K562 (cell line): ENCODE results near the gene SLC16A4. TPM values are rescaled to one million over a fixed set of nuclear protein-coding genes. Genes with fewer than 3 reads are reported as not detected.

Experiments used
- ATAC-seq: fragments of 200-7000 bp; cut with Tn5 transposase; 3 replicates; pipeline ENCODE4 v1.9.1; 2020; ENCODE audit warnings: moderate library complexity
- BruUV-seq: library from RNA; stranded (reverse); fragments of 400-500 nt; replicated peaks from 2 replicates; lab custom pipeline; 2021; lab: Mats Ljungman, UMichigan
- CTCF ChIA-PET: fragments of 300-600 bp; formaldehyde crosslinking; extraction: SDS; loops from one replicate; lab custom pipeline; 2021; ENCODE audit warnings: low intra/inter-chr PET ratio; lab: Yijun Ruan, JAX
- POLR2A ChIA-PET: fragments of 300-600, 350-650 bp; sonication (Branson Sonifier 250); formaldehyde crosslinking; extraction: SDS; loops from one replicate; lab custom pipeline; 2021; ENCODE audit warnings: antibody characterized with exemption, inconsistent platforms; lab: Yijun Ruan, JAX
- DNase-seq, 4 experiments: peaks; one replicate each; pipeline versions ENCODE4 v3.0.0 to v3.0.0-alpha.2; 2011 to 2018; ENCODE audit warnings: low spot score in 3 of 4, mixed read lengths in 3 of 4; ENCODE audit errors: extremely low read depth in 1 of 4
- FAIRE-seq: peaks from 2 replicates; lab custom pipeline; 2011; peaks lifted over from hg19 to GRCh38; lab: Jason Lieb, UNC
- H2AFZ ChIP-seq: 2 replicates; pipeline ENCODE4 v1.6.0; 2011; ENCODE audit warnings: low read depth, low read length, control low read depth, inconsistent platforms
- H3K27ac ChIP-seq: fragments of 200-600 bp; 3 replicates; pipeline ENCODE4 v1.8.0; 2011; ENCODE audit warnings: low read depth, mild to moderate bottlenecking, control low read depth, inconsistent platforms, low read length, moderate library complexity, mixed read lengths; ENCODE audit errors: extremely low read depth
- H3K27me3 ChIP-seq, 2 experiments: fragments of 300-600 bp in 1 of 2; 2 replicates in 1 of 2; 3 replicates in 1 of 2; pipeline versions ENCODE4 v1.6.0 to v1.8.0; 2011; ENCODE audit warnings: inconsistent platforms in 2 of 2, low read length in 2 of 2, mild to moderate bottlenecking in 1 of 2, mixed read lengths in 1 of 2, moderate library complexity in 1 of 2; ENCODE audit not compliant: control insufficient read depth in 2 of 2, insufficient read depth in 2 of 2
- H3K36me3 ChIP-seq: fragments of 300-600 bp; 3 replicates; pipeline ENCODE4 v1.8.0; 2011; ENCODE audit warnings: mild to moderate bottlenecking, low read length, inconsistent platforms; ENCODE audit not compliant: control insufficient read depth, insufficient read depth
- H3K4me1 ChIP-seq, 2 experiments: fragments of 200-600 bp in 1 of 2; replicated peaks in 1 of 2; 2 replicates in 1 of 2; 3 replicates in 1 of 2; pipeline versions ENCODE4 v1.5.1 to v1.8.0; 2011; ENCODE audit warnings: inconsistent platforms in 2 of 2, low read length in 2 of 2, mild to moderate bottlenecking in 1 of 2, mixed read lengths in 1 of 2, moderate library complexity in 1 of 2; ENCODE audit not compliant: control insufficient read depth in 2 of 2, insufficient read depth in 2 of 2
- H3K4me2 ChIP-seq: 2 replicates; pipeline ENCODE4 v1.6.1; 2011; ENCODE audit warnings: low read length, control low read depth, inconsistent platforms, mixed read lengths; ENCODE audit not compliant: insufficient read depth
- H3K4me3 ChIP-seq: fragments of 200-600 bp; sonication (generic), shearing (Covaris generic); 2 replicates; pipeline ENCODE4 v1.5.1; 2016; ENCODE audit warnings: control low read depth, inconsistent platforms
- H3K79me2 ChIP-seq: fragments of 200-600 bp; 3 replicates; pipeline ENCODE4 v1.8.0; 2011; ENCODE audit warnings: low read length, inconsistent platforms; ENCODE audit not compliant: control insufficient read depth, insufficient read depth
- H3K9ac ChIP-seq, 2 experiments: 2 replicates each; pipeline versions ENCODE4 v1.6.0 to v1.6.1; 2011; ENCODE audit warnings: low read depth in 2 of 2, low read length in 2 of 2, control low read depth in 1 of 2, inconsistent platforms in 1 of 2, mild to moderate bottlenecking in 1 of 2, mixed read lengths in 1 of 2; ENCODE audit not compliant: insufficient read depth in 1 of 2
- H3K9me1 ChIP-seq: one replicate; pipeline ENCODE4 v1.6.0; 2011; ENCODE audit warnings: inconsistent platforms, mild to moderate bottlenecking, low read length, moderate library complexity; ENCODE audit not compliant: control insufficient read depth, insufficient read depth
- H3K9me3 ChIP-seq: replicated peaks from 2 replicates; pipeline ENCODE4 v1.5.1; 2011; ENCODE audit warnings: low read depth, low read length, inconsistent platforms; ENCODE audit not compliant: control insufficient read depth, insufficient read depth
- H4K20me1 ChIP-seq: replicated peaks from 2 replicates; pipeline ENCODE4 v1.6.1; 2011; ENCODE audit warnings: low read length, inconsistent platforms, mixed read lengths; ENCODE audit not compliant: control insufficient read depth, insufficient read depth
- AFF1 ChIP-seq, 2 experiments: fragments of 450-650 bp; IDR thresholded peaks; 2 replicates each; pipeline ENCODE4 v1.6.1; 2018; ENCODE audit warnings: mild to moderate bottlenecking in 2 of 2, low read depth in 1 of 2; ENCODE audit not compliant: partially characterized antibody in 2 of 2
- FOXM1 ChIP-seq, 2 experiments: fragments of 450-650 bp in 1 of 2; sonication (generic) in 1 of 2; formaldehyde crosslinking in 1 of 2; IDR thresholded peaks; 2 replicates each; pipeline versions ENCODE4 v1.6.1 to v1.9.0; 2017 to 2022; ENCODE audit warnings: low read depth in 2 of 2, mild to moderate bottlenecking in 2 of 2, missing genetic modification reagents in 1 of 2, moderate library complexity in 1 of 2
- HMGN3 ChIP-seq: IDR thresholded peaks from 2 replicates; pipeline ENCODE4 v1.6.1; 2011; ENCODE audit warnings: borderline replicate concordance, low read depth, mild to moderate bottlenecking, mixed read lengths, low read length; ENCODE audit not compliant: insufficient read length; ENCODE audit errors: extremely low read depth
- ID3 ChIP-seq, 2 experiments: fragments of 250-450 bp in 1 of 2; fragments of 450-650 bp in 1 of 2; sonication (Bioruptor Pico) in 1 of 2; IDR thresholded peaks; 2 replicates each; pipeline versions ENCODE4 v1.6.1 to v1.8.0; 2016 to 2021; ENCODE audit warnings: mild to moderate bottlenecking in 2 of 2, moderate library complexity in 2 of 2, missing compliant biosample characterization in 1 of 2, missing genetic modification characterization in 1 of 2
- ILF3 ChIP-seq: fragments of 450-650 bp; IDR thresholded peaks from 2 replicates; pipeline ENCODE4 v1.6.1; 2018; ENCODE audit warnings: antibody characterized with exemption, mild to moderate bottlenecking, moderate library complexity, borderline replicate concordance
- NCOA6 ChIP-seq: fragments of 450-650 bp; IDR thresholded peaks from 2 replicates; pipeline ENCODE4 v1.6.1; 2017; ENCODE audit warnings: mild to moderate bottlenecking
- NR3C1 ChIP-seq: sonication (generic); formaldehyde crosslinking; IDR thresholded peaks from 2 replicates; pipeline ENCODE4 v1.8.1; 2022; ENCODE audit warnings: missing genetic modification reagents
- SOX6 ChIP-seq: fragments of 450-650 bp; IDR thresholded peaks from 2 replicates; pipeline ENCODE4 v1.6.1; 2014; ENCODE audit warnings: mild to moderate bottlenecking
- TAF7 ChIP-seq: fragments of 450-650 bp; IDR thresholded peaks from 2 replicates; pipeline ENCODE4 v1.6.1; 2016; ENCODE audit warnings: missing genetic modification characterization, missing compliant biosample characterization
- TCF3 ChIP-seq: sonication (generic); formaldehyde crosslinking; IDR thresholded peaks from 2 replicates; pipeline ENCODE4 v1.4.0; 2020; ENCODE audit warnings: mild to moderate bottlenecking, missing genetic modification reagents
- TEAD4 ChIP-seq, 2 experiments: sonication (generic) in 1 of 2; formaldehyde crosslinking in 1 of 2; IDR thresholded peaks; 2 replicates each; pipeline versions ENCODE4 v1.6.1 to v1.8.0; 2012 to 2022; ENCODE audit warnings: borderline replicate concordance in 1 of 2, inconsistent platforms in 1 of 2, low read length in 1 of 2, mild to moderate bottlenecking in 1 of 2, missing genetic modification reagents in 1 of 2
- ZNF408 ChIP-seq: fragments of 250-450 bp; sonication (Bioruptor Pico); IDR thresholded peaks from 2 replicates; pipeline ENCODE4 v1.4.0; 2020; ENCODE audit warnings: low read depth, mild to moderate bottlenecking, moderate library complexity
- ZNF444 ChIP-seq: fragments of 250-450 bp; sonication (Bioruptor Pico); IDR thresholded peaks from 2 replicates; pipeline ENCODE4 v1.4.0; 2020; ENCODE audit warnings: mild to moderate bottlenecking, moderate library complexity
- WGBS: fragments of 100-300 bp; shearing (Covaris generic); methylation state at CpG from one replicate; pipeline ENCODE4 v1.1.6; 2016; ENCODE audit warnings: low coverage, mixed read lengths; ENCODE audit not compliant: insufficient coverage; ENCODE audit errors: missing lambda C conversion rate; 5-methylcytosine and 5-hydroxymethylcytosine counted together
- in situ Hi-C: fragments of 300-500 bp; cut with MboI; formaldehyde crosslinking; loops from 4 replicates; pipeline ENCODE4 v1.15.0; 2018; ENCODE audit warnings: inconsistent platforms, mixed read lengths
- intact Hi-C: fragments of 100-400 bp; cut with micrococcal nuclease; formaldehyde crosslinking; loops from 2 replicates; pipeline ENCODE4 v1.14.2; 2022
- polyA plus RNA-seq, 8 experiments: library from polyadenylated mRNA; depleted of rRNA in 4 of 8; stranded (reverse) in 5 of 8; unstranded in 3 of 8; fragments of >200 nt; fragmentation: Nextera tagmentation in 2 of 8; fragmentation: Illumina TruSeq in 1 of 8; extraction: Ambion mirVana in 2 of 8; extraction: Trizol in 1 of 8; gene quantifications; 2 replicates each; pipeline versions ENCODE4 v1.2.1 to v1.2.3, GENCODE V29; 2011 to 2014; ENCODE audit warnings: inconsistent platforms in 1 of 8, missing spikeins in 1 of 8
- total RNA-seq, 7 experiments: library from RNA; depleted of rRNA in 6 of 7; stranded (reverse); fragments of >200 nt in 6 of 7; fragmentation: Illumina TruSeq in 2 of 7; extraction: Trizol in 2 of 7; gene quantifications; 2 replicates each; pipeline versions ENCODE4 v1.2.1 to v1.2.3, GENCODE V29; 2011 to 2021; ENCODE audit warnings: low replicate concordance in 1 of 7
- TF ChIP-seq, protein P1 (sequence below): fragments of 450-650 bp; IDR thresholded peaks from 2 replicates; pipeline ENCODE4 v1.6.1; 2016; ENCODE audit warnings: low read depth, mild to moderate bottlenecking, moderate library complexity

The SLC16A4 gene
- total and polyA plus RNA-seq, 9 of the 15 experiments (the other 6 are each of a cell fraction or from before 2014, with no cell fraction given) = 0.04 to 0.31 (median 0.18) TPM; not detected in 1

GRCh38 chr1:110328700-110329099, 62.1 kb downstream of the SLC16A4 start:
- peak overlapping the region; percentile 39; the same call in 1 of the 2 replicates for H3K4me2 ChIP-seq
- peak; percentile 41; the same call in 1 of the 2 replicates for TF ChIP-seq TEAD4 (IDR thresholded peaks at IDR 0.05; ENCODE audit: low read length)
- TF ChIP-seq TEAD4 (CRISPR knock-in tag; IDR thresholded peaks at IDR 0.05; ENCODE audit: borderline replicate concordance) = no peak
- TF ChIP-seq HMGN3 = peak; percentile 22
- TF ChIP-seq NR3C1 (CRISPR knock-in tag) = no peak
- TF ChIP-seq, protein P1, sequence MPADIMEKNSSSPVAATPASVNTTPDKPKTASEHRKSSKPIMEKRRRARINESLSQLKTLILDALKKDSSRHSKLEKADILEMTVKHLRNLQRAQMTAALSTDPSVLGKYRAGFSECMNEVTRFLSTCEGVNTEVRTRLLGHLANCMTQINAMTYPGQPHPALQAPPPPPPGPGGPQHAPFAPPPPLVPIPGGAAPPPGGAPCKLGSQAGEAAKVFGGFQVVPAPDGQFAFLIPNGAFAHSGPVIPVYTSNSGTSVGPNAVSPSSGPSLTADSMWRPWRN = no peak
- TF ChIP-seq AFF1 (IDR thresholded peaks at IDR 0.05; ENCODE audit: low read depth in 1 of 2, partially characterized antibody in 2 of 2) = no peak
- TF ChIP-seq ID3 (CRISPR knock-in tag; IDR thresholded peaks at IDR 0.05) = no peak
- TF ChIP-seq ID3 (tag; IDR thresholded peaks at IDR 0.05) = no peak
- TF ChIP-seq ZNF444 (CRISPR knock-in tag) = no peak
- no peak for TF ChIP-seq TAF7 (tag)
- TF ChIP-seq SOX6 = peak; percentile 84
- TF ChIP-seq FOXM1 (IDR thresholded peaks at IDR 0.05; ENCODE audit: low read depth) = no peak
- TF ChIP-seq FOXM1 (CRISPR knock-in tag; IDR thresholded peaks at IDR 0.05; ENCODE audit: low read depth) = no peak
- peak; percentile 37 for TF ChIP-seq TCF3 (CRISPR knock-in tag)
- no peak for TF ChIP-seq ZNF408 (CRISPR knock-in tag)
- TF ChIP-seq ILF3 = no peak
- TF ChIP-seq NCOA6 = no peak

More at GRCh38 chr1:110328700-110329099, 62.1 kb downstream of the SLC16A4 start:
- H3K9ac ChIP-seq = no peak overlapping the region
- no peaks in the 10 kb centered on the region for H3K36me3 ChIP-seq
- 20% methylated on average over 3 of the region's 3 CpGs for WGBS
- peak overlapping the region; percentile 76; the same call in 1 of the 2 replicates for H2AFZ ChIP-seq
- no peak for DNase-seq
- no peak for ATAC-seq
- BruUV-seq = no TSS peak
- H3K9me3 ChIP-seq = peaks cover 7% of the 10 kb centered on the region; the same call in 1 of the 2 replicates
- no peak overlapping the region for H3K4me3 ChIP-seq
- H3K27me3 ChIP-seq = no peaks in the 10 kb centered on the region
- in situ Hi-C loops = no loop called here
- CTCF ChIA-PET = interaction anchor here (0.7 kb wide), 1 partner anchor 66 kb away, joined by 3 read pairs; no protein-coding TSS in a partner anchor
- no peaks in the 10 kb centered on the region for H3K79me2 ChIP-seq
- POLR2A ChIA-PET = interaction anchor here (1.2 to 7.6 kb wide), 2 partner anchors 10 to 11 kb away, joined by 4 to 36 read pairs; partner anchors contain the start of gene RBM15
- H3K4me1 ChIP-seq = peaks cover 4 to 16% of the 10 kb centered on the region in 2 experiments; a peak in 3 of 5 replicates
- intact Hi-C loops = no loop called here
- H3K9me1 ChIP-seq = no peaks in the 10 kb centered on the region
- no peak for FAIRE-seq
- no peaks in the 10 kb centered on the region for H4K20me1 ChIP-seq
- peak overlapping the region; percentile 29; the same call in 1 of the 3 replicates for H3K27ac ChIP-seq
